Central memory CD8-positive, alpha-beta T cell (primary cell): ENCODE results near the gene BRIX1.

Source experiments
- ATAC-seq: fragments of 150-1000 bp; cut with Tn5 transposase; replicated peaks from 2 replicates; pipeline ENCODE4 v1.10.0; 2022; ENCODE audit warnings: mild to moderate bottlenecking, moderate FRiP score, moderate number of reproducible peaks; ENCODE audit not compliant: poor library complexity, severe bottlenecking; ENCODE audit errors: extremely low read depth
- DNase-seq, 2 donors: peaks; one replicate each; pipeline ENCODE4 v3.0.0; 2021; ENCODE audit warnings: low spot score in 2 of 2
- H3K27ac Mint-ChIP-seq: one replicate; pipeline ENCODE4 v1.8.0; 2022; ENCODE audit warnings: low read depth, mild to moderate bottlenecking, moderate library complexity, mixed read lengths
- H3K27me3 Mint-ChIP-seq: one replicate; pipeline ENCODE4 v1.8.0; 2022; ENCODE audit warnings: mixed read lengths
- H3K36me3 Mint-ChIP-seq: one replicate; pipeline ENCODE4 v1.8.0; 2022; ENCODE audit warnings: mild to moderate bottlenecking, moderate library complexity, mixed read lengths; ENCODE audit not compliant: insufficient read depth
- H3K4me1 Mint-ChIP-seq: one replicate; pipeline ENCODE4 v1.8.0; 2022; ENCODE audit warnings: mixed read lengths
- H3K4me3 Mint-ChIP-seq: one replicate; pipeline ENCODE4 v1.8.0; 2022; ENCODE audit warnings: mild to moderate bottlenecking, moderate library complexity, mixed read lengths
- H3K9me3 Mint-ChIP-seq: one replicate; pipeline ENCODE4 v1.8.0; 2022; ENCODE audit warnings: mixed read lengths

BRIX1 gene

GRCh38 chr5:34894716-34895115 lies 20.8 kb upstream of the BRIX1 start:
- no peak overlapping the region for H3K27ac Mint-ChIP-seq
- H3K9me3 Mint-ChIP-seq: no peaks in the 10 kb centered on the region
- H3K4me3 Mint-ChIP-seq: no peak overlapping the region
- no peaks in the 10 kb centered on the region for H3K36me3 Mint-ChIP-seq
- no peaks in the 10 kb centered on the region for H3K27me3 Mint-ChIP-seq
- DNase-seq: no peak
- no peak for ATAC-seq
- no peaks in the 10 kb centered on the region for H3K4me1 Mint-ChIP-seq

GRCh38 chr5:34895641-34896419 lies 19.7 kb upstream of the BRIX1 start:
- no peaks in the 10 kb centered on the region for H3K4me1 Mint-ChIP-seq
- DNase-seq: no peak
- no peaks in the 10 kb centered on the region for H3K27me3 Mint-ChIP-seq
- H3K4me3 Mint-ChIP-seq: no peak overlapping the region
- no peak for ATAC-seq
- H3K27ac Mint-ChIP-seq: no peak overlapping the region
- no peaks in the 10 kb centered on the region for H3K36me3 Mint-ChIP-seq
- H3K9me3 Mint-ChIP-seq: no peaks in the 10 kb centered on the region

DNA sequence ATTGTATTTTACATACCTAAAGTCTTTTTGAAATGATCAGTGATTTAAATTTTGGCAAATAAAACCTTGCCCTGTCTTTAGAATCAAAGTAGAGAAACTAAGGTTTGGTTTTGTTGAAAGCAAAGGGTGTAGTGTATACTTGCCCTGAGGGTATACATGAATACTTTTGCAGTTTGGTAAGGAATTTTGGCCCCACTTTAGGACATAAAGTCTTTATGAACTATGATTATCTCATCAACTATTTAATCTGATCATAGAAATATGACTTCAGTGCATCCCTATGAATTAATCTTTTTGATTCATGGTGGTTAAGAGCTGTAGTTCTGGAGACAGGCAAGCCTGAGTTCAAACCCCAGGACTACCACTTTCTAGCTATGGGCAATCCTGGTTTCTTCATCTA lies 17.9 kb upstream of the BRIX1 start:
- Mint-ChIP-seq H3K4me1 (no peaks in the 10 kb centered on the region), H3K9me3 (no peaks in the 10 kb centered on the region), H3K27ac (no peak overlapping the region), H3K36me3 (no peaks in the 10 kb centered on the region), H3K4me3 (no peak overlapping the region), H3K27me3 (no peaks in the 10 kb centered on the region)
- DNase-seq (no peak), ATAC-seq (no peak)

- Mint-ChIP-seq H3K36me3 (no peaks in the 10 kb centered on the region), H3K9me3 (no peaks in the 10 kb centered on the region), H3K4me3 (no peak overlapping the region), H3K4me1 (no peaks in the 10 kb centered on the region), H3K27me3 (no peaks in the 10 kb centered on the region), H3K27ac (no peak overlapping the region)
- no peak for ATAC-seq
- DNase-seq: peak; percentile 17 to 19
Observed at GRCh38 chr5:34898258-34898895, 17.1 kb upstream of the BRIX1 start.

- no peaks in the 10 kb centered on the region for H3K9me3 Mint-ChIP-seq
- H3K27me3 Mint-ChIP-seq: no peaks in the 10 kb centered on the region
- ATAC-seq: no peak
Observed at GRCh38 chr5:34899066-34899465, 16.4 kb upstream of the BRIX1 start.

DNA sequence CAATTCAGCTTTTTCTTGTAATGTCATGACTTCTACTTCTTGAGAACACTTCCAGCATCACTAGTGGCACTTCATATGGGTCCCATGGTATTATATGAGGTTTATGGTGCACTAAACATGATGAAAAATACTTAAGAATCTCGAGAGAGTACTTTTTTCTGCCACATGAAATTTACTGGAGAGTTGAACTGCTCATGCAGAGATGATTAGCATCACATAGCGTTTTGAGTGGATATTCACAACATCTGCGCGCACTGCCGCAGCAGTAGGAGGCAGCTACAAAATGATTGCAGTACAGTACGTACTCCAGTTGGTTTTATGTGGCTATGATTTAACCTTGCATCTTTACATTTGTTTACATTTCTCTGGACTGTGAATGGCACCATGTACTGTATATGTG lies 14.9 kb upstream of the BRIX1 start:
- Mint-ChIP-seq H3K27ac (no peak overlapping the region), H3K4me1 (no peaks in the 10 kb centered on the region), H3K4me3 (no peak overlapping the region), H3K27me3 (no peaks in the 10 kb centered on the region), H3K36me3 (no peaks in the 10 kb centered on the region), H3K9me3 (no peaks in the 10 kb centered on the region)
- ATAC-seq (no peak), DNase-seq (no peak)

More at GRCh38 chr5:34899066-34899465, 16.4 kb upstream of the BRIX1 start:
- H3K36me3 Mint-ChIP-seq: no peaks in the 10 kb centered on the region
- H3K4me3 Mint-ChIP-seq: no peak overlapping the region
- no peaks in the 10 kb centered on the region for H3K4me1 Mint-ChIP-seq
- H3K27ac Mint-ChIP-seq: no peak overlapping the region
- no peak for DNase-seq

GRCh38 chr5:34903260-34903659 lies 12.3 kb upstream of the BRIX1 start:
- DNase-seq: no peak

GRCh38 chr5:34905564-34905963 lies 9.9 kb upstream of the BRIX1 start:
- no peak overlapping the region for H3K27ac Mint-ChIP-seq
- no peaks in the 10 kb centered on the region for H3K27me3 Mint-ChIP-seq
- no peak for DNase-seq
- no peaks in the 10 kb centered on the region for H3K9me3 Mint-ChIP-seq
- no peaks in the 10 kb centered on the region for H3K4me1 Mint-ChIP-seq
- no peak overlapping the region for H3K4me3 Mint-ChIP-seq
- peaks cover 10% of the 10 kb centered on the region for H3K36me3 Mint-ChIP-seq
- no peak for ATAC-seq

More at GRCh38 chr5:34903260-34903659, 12.3 kb upstream of the BRIX1 start:
- Mint-ChIP-seq H3K36me3 (peaks cover 1% of the 10 kb centered on the region), H3K4me1 (no peaks in the 10 kb centered on the region), H3K9me3 (no peaks in the 10 kb centered on the region), H3K4me3 (no peak overlapping the region), H3K27me3 (no peaks in the 10 kb centered on the region), H3K27ac (no peak overlapping the region)
- no peak for ATAC-seq

GRCh38 chr5:34913072-34913471 lies 2.4 kb upstream of the BRIX1 start:
- H3K4me1 Mint-ChIP-seq: peaks cover 39% of the 10 kb centered on the region
- H3K36me3 Mint-ChIP-seq: peaks cover 23% of the 10 kb centered on the region
- DNase-seq (no peak), ATAC-seq (no peak)
- no peak overlapping the region for H3K27ac Mint-ChIP-seq
- no peaks in the 10 kb centered on the region for H3K9me3 Mint-ChIP-seq
- no peak overlapping the region for H3K4me3 Mint-ChIP-seq
- H3K27me3 Mint-ChIP-seq: no peaks in the 10 kb centered on the region

DNA sequence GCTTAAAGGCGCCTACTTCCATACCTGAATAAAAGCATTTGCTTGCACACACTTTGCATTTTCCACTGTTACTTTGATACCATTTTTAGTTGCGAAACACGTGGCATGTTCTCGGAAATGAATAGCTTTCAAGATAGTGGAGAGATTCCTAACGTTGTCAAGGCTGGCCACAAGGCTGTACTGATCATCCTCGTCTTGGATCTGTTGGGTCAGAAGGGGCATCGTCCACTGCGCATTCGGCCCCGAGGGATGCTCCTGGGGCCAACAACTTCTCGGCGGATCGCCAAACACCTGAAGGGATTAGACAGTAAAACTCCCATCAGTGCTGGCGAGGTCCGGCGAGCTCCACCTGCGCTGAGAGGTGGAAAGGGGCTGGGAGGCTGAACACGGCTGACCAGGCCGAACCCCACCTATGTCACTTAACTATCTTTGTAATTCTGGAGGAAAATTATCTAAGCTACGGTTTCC lies 806 bp upstream of the BRIX1 start:
- H3K27me3 Mint-ChIP-seq: no peaks in the 10 kb centered on the region
- no peak for ATAC-seq
- H3K9me3 Mint-ChIP-seq: no peaks in the 10 kb centered on the region
- peaks cover 20% of the 10 kb centered on the region for H3K36me3 Mint-ChIP-seq
- H3K27ac Mint-ChIP-seq: no peak overlapping the region
- H3K4me3 Mint-ChIP-seq: no peak overlapping the region
- peaks cover 39% of the 10 kb centered on the region for H3K4me1 Mint-ChIP-seq
- DNase-seq: no peak

GRCh38 chr5:34915856-34916192 lies 313 bp downstream of the BRIX1 start:
- peak; percentile 1 for ATAC-seq
- peaks cover 39% of the 10 kb centered on the region for H3K4me1 Mint-ChIP-seq
- H3K9me3 Mint-ChIP-seq: no peaks in the 10 kb centered on the region
- peaks cover 24% of the 10 kb centered on the region for H3K36me3 Mint-ChIP-seq
- no peak overlapping the region for H3K4me3 Mint-ChIP-seq
- no peak overlapping the region for H3K27ac Mint-ChIP-seq
- DNase-seq: no peak
- H3K27me3 Mint-ChIP-seq: no peaks in the 10 kb centered on the region

- DNase-seq (no peak), ATAC-seq (no peak)
- no peaks in the 10 kb centered on the region for H3K9me3 Mint-ChIP-seq
- peaks cover 39% of the 10 kb centered on the region for H3K4me1 Mint-ChIP-seq
- H3K27me3 Mint-ChIP-seq: no peaks in the 10 kb centered on the region
- H3K27ac Mint-ChIP-seq: peak overlapping the region; percentile 90
- peaks cover 24% of the 10 kb centered on the region for H3K36me3 Mint-ChIP-seq
- H3K4me3 Mint-ChIP-seq: no peak overlapping the region
Observed at GRCh38 chr5:34916518-34916917, 1.0 kb downstream of the BRIX1 start.

DNA sequence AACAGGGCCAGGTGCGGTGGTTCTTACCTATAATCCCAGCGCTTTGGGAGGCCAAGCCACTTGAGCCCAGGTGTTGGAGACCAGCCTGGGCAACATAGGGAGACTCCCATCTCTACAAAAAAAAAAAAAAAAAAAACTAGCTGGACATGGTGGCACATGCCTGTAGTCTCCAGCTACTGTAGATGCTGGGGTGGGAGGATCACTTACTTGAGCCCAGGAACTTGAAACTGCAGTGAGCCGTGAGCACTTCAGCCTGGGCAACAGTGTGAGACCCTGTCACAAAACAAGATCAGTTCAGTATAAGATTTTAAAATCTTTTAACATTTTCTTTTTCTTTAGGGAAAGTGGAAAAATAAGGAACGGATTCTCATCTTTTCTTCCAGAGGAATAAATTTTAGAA lies 2.5 kb downstream of the BRIX1 start:
- H3K36me3 Mint-ChIP-seq: peaks cover 28% of the 10 kb centered on the region
- no peaks in the 10 kb centered on the region for H3K27me3 Mint-ChIP-seq
- H3K4me1 Mint-ChIP-seq: peaks cover 34% of the 10 kb centered on the region
- H3K27ac Mint-ChIP-seq: peak overlapping the region; percentile 90
- H3K4me3 Mint-ChIP-seq: no peak overlapping the region
- ATAC-seq (no peak), DNase-seq (no peak)
- no peaks in the 10 kb centered on the region for H3K9me3 Mint-ChIP-seq
